ENCODE measurements around the gene ZNF764. TPM values are rescaled to one million over a fixed set of nuclear protein-coding genes. Genes with fewer than 3 reads are reported as not detected.
A peak's percentile ranks its signal among the peaks of the same experiment; 100 is the strongest.

ZNF764 gene
- total and polyA plus RNA-seq, 2 experiments from 2014 or later, result 5.6 to 12.9 TPM

DNA sequence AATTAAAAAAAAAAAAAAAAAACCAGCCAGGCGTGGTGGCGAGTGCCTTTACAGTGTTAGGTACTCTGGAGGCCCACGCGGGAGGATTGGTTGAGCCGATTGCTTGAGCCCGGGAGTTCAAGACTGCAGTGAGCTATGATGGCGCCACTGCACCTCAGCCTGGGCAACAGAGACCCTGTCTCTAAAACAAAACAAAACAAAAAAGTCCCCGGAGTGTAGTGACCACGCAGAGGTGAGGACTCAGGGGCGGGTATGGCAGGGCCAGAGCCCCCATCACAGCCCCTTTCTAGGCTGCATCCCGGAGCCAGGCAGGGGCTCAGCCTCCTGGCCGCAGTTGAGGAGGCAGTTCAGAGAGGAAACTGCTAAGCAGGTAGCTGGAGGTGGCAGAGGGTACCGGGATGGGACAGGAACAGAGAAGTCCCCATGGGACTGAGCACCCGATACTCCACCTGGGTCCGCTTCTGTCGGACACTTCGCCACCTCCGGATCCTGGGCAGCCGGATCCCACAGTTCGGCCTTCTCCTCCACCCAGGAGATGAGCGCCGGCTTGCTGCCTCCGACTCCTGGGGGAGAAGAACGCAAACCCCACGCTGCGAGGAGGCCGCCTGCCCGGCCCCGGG lies 24.3 kb downstream of the ZNF764 start:
- no peaks in the 10 kb centered on the region for H3K9me2 ChIP-seq (ENCODE audit: insufficient read depth)
- Mint-ChIP-seq H3K9me3 (no peaks in the 10 kb centered on the region), H3K4me3 (peak overlapping the region; percentile 82), H3K36me3 (ENCODE audit: low read depth) (peaks cover 29% of the 10 kb centered on the region), H3K4me1 (peaks cover 24% of the 10 kb centered on the region), H3K27ac (0 out of 2 replicates have a peak overlapping the region, but pooled peaks have one; percentile 52), H3K27me3 (ENCODE audit: insufficient read depth, low read depth, poor library complexity) (peaks cover 12% of the 10 kb centered on the region)
- DNase-seq (ENCODE audit: low spot score) (no peak), ATAC-seq (peak; percentile 10)
- H3K4me2 ChIP-seq, result peak overlapping the region; percentile 82
- H2AFZ ChIP-seq, result no peak overlapping the region
- H3K36me3 ChIP-seq (ENCODE audit: insufficient read depth), result no peaks in the 10 kb centered on the region
- H3K27me3 ChIP-seq (ENCODE audit: insufficient read depth), result no peaks in the 10 kb centered on the region
- H3F3A ChIP-seq (replicated peaks; ENCODE audit: low read depth), result peaks cover 24% of the 10 kb centered on the region
- peak overlapping the region; percentile 67 for H3K4me3 ChIP-seq
- H4K20me1 ChIP-seq (replicated peaks; ENCODE audit: insufficient read depth), result no peaks in the 10 kb centered on the region
- H3K4me1 ChIP-seq (ENCODE audit: insufficient read depth), result peaks cover 16% of the 10 kb centered on the region
- H3K27ac ChIP-seq (ENCODE audit: low read depth), result peak overlapping the region; percentile 100; the same call in 1 of the 2 replicates
- TF ChIP-seq, protein P1, sequence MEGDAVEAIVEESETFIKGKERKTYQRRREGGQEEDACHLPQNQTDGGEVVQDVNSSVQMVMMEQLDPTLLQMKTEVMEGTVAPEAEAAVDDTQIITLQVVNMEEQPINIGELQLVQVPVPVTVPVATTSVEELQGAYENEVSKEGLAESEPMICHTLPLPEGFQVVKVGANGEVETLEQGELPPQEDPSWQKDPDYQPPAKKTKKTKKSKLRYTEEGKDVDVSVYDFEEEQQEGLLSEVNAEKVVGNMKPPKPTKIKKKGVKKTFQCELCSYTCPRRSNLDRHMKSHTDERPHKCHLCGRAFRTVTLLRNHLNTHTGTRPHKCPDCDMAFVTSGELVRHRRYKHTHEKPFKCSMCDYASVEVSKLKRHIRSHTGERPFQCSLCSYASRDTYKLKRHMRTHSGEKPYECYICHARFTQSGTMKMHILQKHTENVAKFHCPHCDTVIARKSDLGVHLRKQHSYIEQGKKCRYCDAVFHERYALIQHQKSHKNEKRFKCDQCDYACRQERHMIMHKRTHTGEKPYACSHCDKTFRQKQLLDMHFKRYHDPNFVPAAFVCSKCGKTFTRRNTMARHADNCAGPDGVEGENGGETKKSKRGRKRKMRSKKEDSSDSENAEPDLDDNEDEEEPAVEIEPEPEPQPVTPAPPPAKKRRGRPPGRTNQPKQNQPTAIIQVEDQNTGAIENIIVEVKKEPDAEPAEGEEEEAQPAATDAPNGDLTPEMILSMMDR (conservative IDR thresholded peaks at IDR 0.05; ENCODE audit: low read depth in 2 of 2), result peak in 1 of 2 experiments; percentile 8; a peak in 1 of 4 replicates
- TF ChIP-seq ZNF331 (CRISPR knock-in tag; IDR thresholded peaks at IDR 0.05; ENCODE audit: low read depth) (no peak), EZH2 (IDR thresholded peaks at IDR 0.05; ENCODE audit: low read depth, unreplicated experiment) (no peak)
- peaks cover 6% of the 10 kb centered on the region; the same call in 1 of the 2 replicates for H3K79me2 ChIP-seq (replicated peaks; ENCODE audit: insufficient read depth)

DNA sequence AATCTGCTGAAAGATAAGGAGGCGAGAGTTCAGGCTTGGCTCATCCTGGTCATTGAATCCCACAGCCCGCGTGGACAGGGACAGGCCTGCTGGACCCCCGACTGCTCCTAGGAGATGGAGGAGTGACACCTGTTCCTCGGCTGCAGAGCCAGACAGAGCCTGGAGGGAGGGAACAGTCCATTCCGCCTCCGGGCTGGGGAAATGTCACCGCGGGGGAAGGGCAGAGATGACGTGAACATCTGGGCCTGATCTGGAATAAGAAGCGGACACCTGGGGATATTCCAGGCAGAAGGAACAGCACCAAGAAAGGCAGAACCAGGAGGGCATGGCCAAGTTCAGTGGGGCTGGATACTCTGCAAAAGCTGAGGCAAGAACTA lies 25.0 kb downstream of the ZNF764 start:
- no peaks in the 10 kb centered on the region for H4K20me1 ChIP-seq (replicated peaks; ENCODE audit: insufficient read depth)
- H3K27me3 ChIP-seq (ENCODE audit: insufficient read depth), result no peaks in the 10 kb centered on the region
- ATAC-seq (no peak), DNase-seq (ENCODE audit: low spot score) (no peak)
- H3K4me1 ChIP-seq (ENCODE audit: insufficient read depth), result peaks cover 18% of the 10 kb centered on the region
- H3K4me3 Mint-ChIP-seq, result peak overlapping the region; percentile 71
- no peaks in the 10 kb centered on the region for H3K9me3 Mint-ChIP-seq
- H3K27ac ChIP-seq (ENCODE audit: low read depth), result no peak overlapping the region
- H3K9me2 ChIP-seq (ENCODE audit: insufficient read depth), result no peaks in the 10 kb centered on the region
- peaks cover 12% of the 10 kb centered on the region for H3K27me3 Mint-ChIP-seq (ENCODE audit: insufficient read depth, low read depth, poor library complexity)
- H3K27ac Mint-ChIP-seq, result peak overlapping the region; percentile 86
- H3K4me2 ChIP-seq, result peak overlapping the region; percentile 82
- peaks cover 24% of the 10 kb centered on the region for H3F3A ChIP-seq (replicated peaks; ENCODE audit: low read depth)
- no peak overlapping the region for H2AFZ ChIP-seq
- TF ChIP-seq EZH2 (IDR thresholded peaks at IDR 0.05; ENCODE audit: low read depth, unreplicated experiment) (no peak), ZNF114 (CRISPR knock-in tag; IDR thresholded peaks at IDR 0.05) (no peak), EZH2phosphoT487 (IDR thresholded peaks at IDR 0.05; ENCODE audit: unreplicated experiment) (no peak), NANOG (IDR thresholded peaks at IDR 0.05; ENCODE audit: borderline replicate concordance) (no peak), CREB1 (CRISPR knock-in tag; IDR thresholded peaks at IDR 0.05; ENCODE audit: low read depth) (no peak), STAT1 (IDR thresholded peaks at IDR 0.05; ENCODE audit: unreplicated experiment) (no peak), JUNB (IDR thresholded peaks at IDR 0.05; ENCODE audit: unreplicated experiment) (no peak)
- TF ChIP-seq, protein P2, sequence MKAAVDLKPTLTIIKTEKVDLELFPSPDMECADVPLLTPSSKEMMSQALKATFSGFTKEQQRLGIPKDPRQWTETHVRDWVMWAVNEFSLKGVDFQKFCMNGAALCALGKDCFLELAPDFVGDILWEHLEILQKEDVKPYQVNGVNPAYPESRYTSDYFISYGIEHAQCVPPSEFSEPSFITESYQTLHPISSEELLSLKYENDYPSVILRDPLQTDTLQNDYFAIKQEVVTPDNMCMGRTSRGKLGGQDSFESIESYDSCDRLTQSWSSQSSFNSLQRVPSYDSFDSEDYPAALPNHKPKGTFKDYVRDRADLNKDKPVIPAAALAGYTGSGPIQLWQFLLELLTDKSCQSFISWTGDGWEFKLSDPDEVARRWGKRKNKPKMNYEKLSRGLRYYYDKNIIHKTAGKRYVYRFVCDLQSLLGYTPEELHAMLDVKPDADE (IDR thresholded peaks at IDR 0.05), result no peak
- TF ChIP-seq, protein P3, sequence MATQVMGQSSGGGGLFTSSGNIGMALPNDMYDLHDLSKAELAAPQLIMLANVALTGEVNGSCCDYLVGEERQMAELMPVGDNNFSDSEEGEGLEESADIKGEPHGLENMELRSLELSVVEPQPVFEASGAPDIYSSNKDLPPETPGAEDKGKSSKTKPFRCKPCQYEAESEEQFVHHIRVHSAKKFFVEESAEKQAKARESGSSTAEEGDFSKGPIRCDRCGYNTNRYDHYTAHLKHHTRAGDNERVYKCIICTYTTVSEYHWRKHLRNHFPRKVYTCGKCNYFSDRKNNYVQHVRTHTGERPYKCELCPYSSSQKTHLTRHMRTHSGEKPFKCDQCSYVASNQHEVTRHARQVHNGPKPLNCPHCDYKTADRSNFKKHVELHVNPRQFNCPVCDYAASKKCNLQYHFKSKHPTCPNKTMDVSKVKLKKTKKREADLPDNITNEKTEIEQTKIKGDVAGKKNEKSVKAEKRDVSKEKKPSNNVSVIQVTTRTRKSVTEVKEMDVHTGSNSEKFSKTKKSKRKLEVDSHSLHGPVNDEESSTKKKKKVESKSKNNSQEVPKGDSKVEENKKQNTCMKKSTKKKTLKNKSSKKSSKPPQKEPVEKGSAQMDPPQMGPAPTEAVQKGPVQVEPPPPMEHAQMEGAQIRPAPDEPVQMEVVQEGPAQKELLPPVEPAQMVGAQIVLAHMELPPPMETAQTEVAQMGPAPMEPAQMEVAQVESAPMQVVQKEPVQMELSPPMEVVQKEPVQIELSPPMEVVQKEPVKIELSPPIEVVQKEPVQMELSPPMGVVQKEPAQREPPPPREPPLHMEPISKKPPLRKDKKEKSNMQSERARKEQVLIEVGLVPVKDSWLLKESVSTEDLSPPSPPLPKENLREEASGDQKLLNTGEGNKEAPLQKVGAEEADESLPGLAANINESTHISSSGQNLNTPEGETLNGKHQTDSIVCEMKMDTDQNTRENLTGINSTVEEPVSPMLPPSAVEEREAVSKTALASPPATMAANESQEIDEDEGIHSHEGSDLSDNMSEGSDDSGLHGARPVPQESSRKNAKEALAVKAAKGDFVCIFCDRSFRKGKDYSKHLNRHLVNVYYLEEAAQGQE (IDR thresholded peaks at IDR 0.05; ENCODE audit: unreplicated experiment), result no peak
- peaks cover 29% of the 10 kb centered on the region for H3K36me3 Mint-ChIP-seq (ENCODE audit: low read depth)
- no peaks in the 10 kb centered on the region for H3K36me3 ChIP-seq (ENCODE audit: insufficient read depth)
- peaks cover 6% of the 10 kb centered on the region; the same call in 1 of the 2 replicates for H3K79me2 ChIP-seq (replicated peaks; ENCODE audit: insufficient read depth)
- H3K4me1 Mint-ChIP-seq, result peaks cover 28% of the 10 kb centered on the region
- peak overlapping the region; percentile 67; the same call in 1 of the 2 replicates for H3K4me3 ChIP-seq

All from GM23338 (cell line).